Smooth muscle cell (in vitro differentiated cells): Measurements from ENCODE around the gene TANGO6. TPM values are rescaled to one million over a fixed set of nuclear protein-coding genes. Genes with fewer than 3 reads are reported as not detected.
"Not testable (repeated sequence)": the region's sequence is repeated elsewhere in the genome, so short reads cannot be mapped to it uniquely, and the experiment has no call there.

ENCODE experiments used
- DNase-seq: peaks from one replicate; lab custom pipeline; 2025; ENCODE audit not compliant: unreplicated experiment; lab: John Stamatoyannopoulos, UW
- H2AFZ ChIP-seq: fragments of 200-600 bp; sonication (generic); 2 replicates; pipeline ENCODE4 v1.6.0; 2016; ENCODE audit warnings: antibody characterized with exemption, low read depth, mild to moderate bottlenecking
- H3F3A ChIP-seq: fragments of 200-600 bp; sonication (generic); 2 replicates; pipeline ENCODE4 v1.6.0; 2017; ENCODE audit warnings: antibody characterized with exemption, low read depth
- H3K27ac ChIP-seq: fragments of 200-600 bp; sonication (generic); 2 replicates; pipeline ENCODE4 v1.5.1; 2016; ENCODE audit warnings: low read depth, mild to moderate bottlenecking
- H3K27me3 ChIP-seq: fragments of 200-600 bp; sonication (generic); 2 replicates; pipeline ENCODE4 v1.6.1; 2016; ENCODE audit warnings: low read depth, mild to moderate bottlenecking
- H3K36me3 ChIP-seq: fragments of 200-600 bp; sonication (generic); 2 replicates; pipeline ENCODE4 v1.5.1; 2016; ENCODE audit warnings: low read depth
- H3K4me1 ChIP-seq: fragments of 200-600 bp; sonication (generic); 2 replicates; pipeline ENCODE4 v1.5.1; 2016; ENCODE audit warnings: low read depth
- H3K4me2 ChIP-seq: fragments of 200-600 bp; sonication (generic); 2 replicates; pipeline ENCODE4 v1.6.0; 2016; ENCODE audit warnings: mild to moderate bottlenecking
- H3K4me3 ChIP-seq: fragments of 200-600 bp; sonication (generic); 2 replicates; pipeline ENCODE4 v1.5.1; 2016; ENCODE audit warnings: mild to moderate bottlenecking
- H3K79me2 ChIP-seq: fragments of 200-600 bp; sonication (generic); 2 replicates; pipeline ENCODE4 v1.6.0; 2016; ENCODE audit warnings: low read depth, mild to moderate bottlenecking
- H3K9ac ChIP-seq: fragments of 200-600 bp; sonication (generic); 2 replicates; pipeline ENCODE4 v1.6.0; 2016; ENCODE audit warnings: low read depth
- H3K9me3 ChIP-seq: fragments of 200-600 bp; sonication (generic); replicated peaks from 2 replicates; pipeline ENCODE4 v1.5.1; 2016; ENCODE audit warnings: low read depth
- H4K20me1 ChIP-seq: fragments of 200-600 bp; sonication (generic); 2 replicates; pipeline ENCODE4 v1.6.0; 2016; ENCODE audit warnings: low read depth
- WGBS: methylation state at CpG from one replicate; pipeline ENCODE4 v1.1.7; 2016; ENCODE audit warnings: low lambda C conversion rate; 5-methylcytosine and 5-hydroxymethylcytosine counted together
- polyA plus RNA-seq: library from polyadenylated mRNA; unstranded; fragments of >200 nt; fragmentation: Nextera tagmentation; extraction: Ambion mirVana; gene quantifications from 2 replicates; pipeline ENCODE4 v1.2.1, GENCODE V29; 2016
- total RNA-seq: library from RNA; depleted of rRNA; stranded (reverse); fragments of >200 nt; gene quantifications from 2 replicates; pipeline ENCODE4 v1.2.3, GENCODE V29; 2014
- TF ChIP-seq, protein P1 (sequence below): fragments of 200-600 bp; sonication (generic); IDR thresholded peaks from 2 replicates; pipeline ENCODE4 v1.5.1; 2017; ENCODE audit warnings: borderline replicate concordance, mild to moderate bottlenecking, antibody characterized with exemption; ENCODE audit not compliant: insufficient read depth, poor library complexity, severe bottlenecking

TANGO6 gene
- total and polyA plus RNA-seq, 2 experiments from 2014 or later: 4.5 to 5.2 TPM

DNA sequence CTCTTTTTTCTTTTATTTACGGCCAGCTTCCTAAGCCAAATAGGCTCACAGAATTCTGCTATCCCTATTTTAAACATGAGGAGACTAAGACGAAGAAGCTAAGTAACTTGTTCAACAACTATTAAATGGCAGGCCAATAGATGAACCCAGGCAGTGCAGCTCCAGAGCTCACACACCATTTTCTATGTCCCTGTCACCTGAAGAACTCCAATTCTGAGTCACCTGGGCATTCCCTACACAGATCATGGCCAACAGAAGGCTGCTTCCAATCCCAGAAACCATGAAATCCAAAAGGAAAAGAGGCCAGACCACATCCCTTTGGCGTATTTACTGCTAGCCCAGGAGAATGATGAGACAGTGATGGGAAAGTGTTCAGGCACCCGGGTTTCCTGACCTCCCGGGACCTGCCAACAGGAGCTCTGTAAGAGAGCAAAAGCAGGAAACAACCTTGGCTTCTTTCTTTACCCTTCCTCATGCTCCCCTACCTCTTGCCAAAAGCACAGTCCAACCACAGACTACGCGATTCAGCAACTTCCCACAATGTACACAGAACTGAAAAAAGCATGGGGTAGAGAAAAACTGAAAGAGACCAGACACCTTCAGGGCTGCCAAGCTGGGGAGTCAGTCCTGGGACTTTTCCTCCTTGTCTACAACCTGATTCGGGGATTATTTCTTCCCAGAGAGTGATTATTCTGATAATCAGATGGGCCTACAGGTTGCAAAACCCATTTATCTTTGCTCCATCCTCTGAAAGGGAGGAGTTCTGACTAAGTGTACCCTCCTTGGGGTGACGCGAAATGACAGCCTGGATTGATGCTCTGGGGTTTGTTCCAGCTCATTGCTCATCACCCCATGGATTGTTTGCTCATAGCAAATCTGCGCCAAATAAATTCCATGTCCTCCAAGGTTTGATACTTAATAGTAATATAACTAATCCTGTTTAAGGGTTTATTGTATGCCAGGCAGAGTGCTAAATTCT lies 214.4 kb downstream of the TANGO6 start:
- WGBS: 90% methylated on average over 11 of the region's 11 CpGs

GRCh38 chr16:69063491-69063890 lies 220.2 kb downstream of the TANGO6 start:
- not testable (repeated sequence) for H3K36me3 ChIP-seq, H3K4me3 ChIP-seq, H4K20me1 ChIP-seq, H3F3A ChIP-seq, DNase-seq, H3K9me3 ChIP-seq, H3K27me3 ChIP-seq, H3K27ac ChIP-seq, H3K79me2 ChIP-seq, H3K4me2 ChIP-seq, H3K9ac ChIP-seq, H2AFZ ChIP-seq
- WGBS: 94% methylated on average over 6 of the region's 8 CpGs
- peaks cover 17% of the 10 kb centered on the region for H3K4me1 ChIP-seq

More for the DNA sequence above, 214.4 kb downstream of the TANGO6 start:
- no peaks in the 10 kb centered on the region for H3F3A ChIP-seq
- no peak overlapping the region for H2AFZ ChIP-seq
- DNase-seq: no peak
- no peaks in the 10 kb centered on the region for H3K79me2 ChIP-seq
- no peak overlapping the region for H3K4me3 ChIP-seq
- no peaks in the 10 kb centered on the region for H3K36me3 ChIP-seq
- no peaks in the 10 kb centered on the region for H3K9me3 ChIP-seq
- H3K9ac ChIP-seq: no peak overlapping the region
- no peak overlapping the region for H3K27ac ChIP-seq
- no peak overlapping the region for H3K4me2 ChIP-seq
- H4K20me1 ChIP-seq: no peaks in the 10 kb centered on the region
- TF ChIP-seq, protein P1, sequence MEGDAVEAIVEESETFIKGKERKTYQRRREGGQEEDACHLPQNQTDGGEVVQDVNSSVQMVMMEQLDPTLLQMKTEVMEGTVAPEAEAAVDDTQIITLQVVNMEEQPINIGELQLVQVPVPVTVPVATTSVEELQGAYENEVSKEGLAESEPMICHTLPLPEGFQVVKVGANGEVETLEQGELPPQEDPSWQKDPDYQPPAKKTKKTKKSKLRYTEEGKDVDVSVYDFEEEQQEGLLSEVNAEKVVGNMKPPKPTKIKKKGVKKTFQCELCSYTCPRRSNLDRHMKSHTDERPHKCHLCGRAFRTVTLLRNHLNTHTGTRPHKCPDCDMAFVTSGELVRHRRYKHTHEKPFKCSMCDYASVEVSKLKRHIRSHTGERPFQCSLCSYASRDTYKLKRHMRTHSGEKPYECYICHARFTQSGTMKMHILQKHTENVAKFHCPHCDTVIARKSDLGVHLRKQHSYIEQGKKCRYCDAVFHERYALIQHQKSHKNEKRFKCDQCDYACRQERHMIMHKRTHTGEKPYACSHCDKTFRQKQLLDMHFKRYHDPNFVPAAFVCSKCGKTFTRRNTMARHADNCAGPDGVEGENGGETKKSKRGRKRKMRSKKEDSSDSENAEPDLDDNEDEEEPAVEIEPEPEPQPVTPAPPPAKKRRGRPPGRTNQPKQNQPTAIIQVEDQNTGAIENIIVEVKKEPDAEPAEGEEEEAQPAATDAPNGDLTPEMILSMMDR: no peak
- no peaks in the 10 kb centered on the region for H3K4me1 ChIP-seq
- H3K27me3 ChIP-seq: no peaks in the 10 kb centered on the region

DNA sequence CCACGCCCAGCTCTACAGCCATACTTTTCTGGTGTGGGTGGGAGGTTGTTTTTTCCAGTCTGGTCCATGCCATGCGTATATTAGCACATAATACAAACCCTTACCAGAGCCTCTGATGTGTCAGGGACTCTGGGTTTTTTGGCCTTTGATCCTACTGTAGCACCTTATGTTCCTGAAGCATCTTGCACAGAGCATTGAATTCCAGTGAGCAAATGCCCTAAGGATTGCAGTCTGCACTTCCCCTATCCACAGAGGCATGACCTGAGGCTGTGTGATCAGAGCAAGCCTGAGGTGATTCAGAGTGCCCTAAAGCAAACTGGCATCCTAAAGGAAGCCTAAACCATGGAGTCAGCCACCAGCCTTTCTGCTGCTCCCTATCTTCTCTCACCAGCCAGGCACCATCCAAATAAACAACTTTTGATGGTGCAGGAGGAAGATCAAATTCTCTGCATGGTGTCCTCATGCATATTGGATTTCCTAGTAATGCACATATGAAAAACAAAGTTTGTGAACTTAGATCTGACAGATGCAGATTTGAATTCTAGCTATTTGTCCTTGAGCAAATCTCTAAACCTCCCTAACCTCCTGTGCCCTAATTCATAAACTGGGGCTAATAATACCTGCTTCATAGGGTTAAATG lies 220.9 kb downstream of the TANGO6 start:
- no peak overlapping the region for H3K4me3 ChIP-seq
- no peaks in the 10 kb centered on the region for H3K27me3 ChIP-seq
- peaks cover 17% of the 10 kb centered on the region for H3K4me1 ChIP-seq
- no peak overlapping the region for H3K4me2 ChIP-seq
- no peak overlapping the region for H3K27ac ChIP-seq
- no peak overlapping the region for H2AFZ ChIP-seq
- H3K36me3 ChIP-seq: no peaks in the 10 kb centered on the region
- 47% methylated on average over 2 of the region's 2 CpGs for WGBS
- no peak for DNase-seq
- no peaks in the 10 kb centered on the region for H3K9me3 ChIP-seq
- no peak overlapping the region for H3K9ac ChIP-seq
- no peaks in the 10 kb centered on the region for H3F3A ChIP-seq
- TF ChIP-seq, protein P1: no peak
- H3K79me2 ChIP-seq: no peaks in the 10 kb centered on the region
- no peaks in the 10 kb centered on the region for H4K20me1 ChIP-seq

DNA sequence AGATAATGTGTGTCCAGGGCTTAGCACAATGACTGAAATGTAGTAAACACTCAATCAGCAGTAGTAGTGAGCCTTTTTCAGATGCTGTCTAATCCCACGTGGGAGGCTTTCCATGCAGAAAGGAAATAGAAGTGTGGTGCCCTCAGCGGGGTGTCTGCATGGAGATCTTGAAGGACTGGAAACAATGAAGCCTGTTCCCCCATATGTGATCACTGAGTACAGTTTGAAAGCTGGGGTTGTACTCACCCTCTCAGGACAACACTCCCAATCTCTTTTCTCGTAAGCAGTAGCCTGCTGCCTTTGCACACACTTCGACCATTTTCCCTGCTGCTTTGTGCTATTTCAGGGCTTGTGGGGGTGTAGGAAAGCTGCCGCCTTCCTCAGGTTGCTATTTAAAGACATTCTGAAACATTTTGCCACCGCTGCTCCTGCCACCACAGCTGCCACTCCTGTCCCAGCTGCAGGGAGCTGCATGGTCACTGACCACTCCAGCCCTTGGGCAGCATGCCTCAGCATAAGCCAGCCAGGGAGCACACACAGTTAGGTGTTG lies 221.5 kb downstream of the TANGO6 start:
- TF ChIP-seq, protein P1: no peak
- 31% methylated on average over 6 of the region's 6 CpGs for WGBS
- Histone ChIP-seq H3K4me1 (peaks cover 17% of the 10 kb centered on the region), H3K79me2 (no peaks in the 10 kb centered on the region), H3F3A (no peaks in the 10 kb centered on the region), H3K36me3 (no peaks in the 10 kb centered on the region), H3K4me2 (peak overlapping the region; percentile 25), H4K20me1 (no peaks in the 10 kb centered on the region), H3K27ac (no peak overlapping the region), H3K27me3 (no peaks in the 10 kb centered on the region), H3K9me3 (no peaks in the 10 kb centered on the region), H3K4me3 (no peak overlapping the region), H3K9ac (no peak overlapping the region), H2AFZ (no peak overlapping the region)
- no peak for DNase-seq
